Vagina (tissue), 2 donors: ENCODE measurements around the gene ZSCAN5A.
"Not testable (repeated sequence)": the region's sequence is repeated elsewhere in the genome, so short reads cannot be mapped to it uniquely, and the experiment has no call there.

ENCODE experiments used
- CTCF ChIP-seq, 3 experiments: fragments of 450-650 bp in 2 of 3; fragments of 200-600 bp in 1 of 3; sonication (generic) in 1 of 3; IDR thresholded peaks; one replicate each; pipeline ENCODE4 v1.5.1; 2017 to 2019; ENCODE audit warnings: antibody characterized with exemption in 3 of 3, mild to moderate bottlenecking in 2 of 3, moderate library complexity in 2 of 3
- POLR2A ChIP-seq, 2 donors: fragments of 450-650 bp; IDR thresholded peaks; one replicate each; pipeline ENCODE4 v1.6.1; 2017; ENCODE audit warnings: antibody characterized with exemption in 2 of 2, mild to moderate bottlenecking in 2 of 2, moderate library complexity in 2 of 2

GRCh38 chr19:56261932-56262331 is 52.7 kb downstream of the ZSCAN5A start:
- TF ChIP-seq CTCF, POLR2A (IDR thresholded peaks at IDR 0.05): not testable (repeated sequence)
